ENCODE data around the gene RAPH1. TPM values are rescaled to one million over a fixed set of nuclear protein-coding genes. Genes with fewer than 3 reads are reported as not detected.

Gene RAPH1
- total RNA-seq, 1 donor from 2014 or later = 50.4 TPM

DNA sequence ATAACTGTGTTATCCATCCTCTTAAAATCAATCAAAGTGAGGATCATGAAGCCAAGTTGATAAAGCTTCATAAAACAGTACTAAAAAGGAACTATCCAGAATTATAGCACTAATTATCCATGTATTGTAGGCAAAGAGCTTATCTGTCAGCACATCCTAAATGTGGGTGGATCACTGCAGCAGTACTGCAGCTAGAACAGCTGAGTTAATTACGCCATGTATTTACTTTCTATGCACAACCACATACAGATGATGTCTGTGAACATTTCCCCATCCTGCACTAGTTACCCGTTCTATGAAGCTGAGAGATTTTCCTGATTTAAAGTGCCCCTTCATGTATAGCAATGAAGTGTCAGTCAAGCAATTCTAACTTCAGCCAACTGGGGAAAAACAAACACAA lies 96.6 kb downstream of the RAPH1 start:
- H3K4me1 Mint-ChIP-seq (ENCODE audit: low read depth, unreplicated experiment) = peaks cover 5% of the 10 kb centered on the region
- peaks cover 43% of the 10 kb centered on the region for H3K79me2 ChIP-seq (ENCODE audit: insufficient read depth, low read length)

GRCh38 chr2:203437511-203437910 lies 97.6 kb downstream of the RAPH1 start:
- Histone ChIP-seq H3K27me3 (ENCODE audit: insufficient read depth, low read length) (no peaks in the 10 kb centered on the region), H3K4me3 (ENCODE audit: insufficient read depth, low read depth, low read length) (no peak overlapping the region), H3K9ac (ENCODE audit: low read length) (no peak overlapping the region), H4K20me1 (ENCODE audit: insufficient read depth, low read length) (peaks cover 42% of the 10 kb centered on the region), H3K9me3 (ENCODE audit: insufficient read depth, low read depth, low read length) (no peaks in the 10 kb centered on the region), H3K4me1 (ENCODE audit: insufficient read depth, low read length) (no peaks in the 10 kb centered on the region), H3K4me2 (ENCODE audit: low read length) (no peak overlapping the region), H3K27ac (ENCODE audit: low read depth, low read length) (no peak overlapping the region), H3K36me3 (ENCODE audit: insufficient read depth, low read length) (peaks cover 37% of the 10 kb centered on the region), H2AFZ (ENCODE audit: low read depth, low read length) (no peak overlapping the region), H3K79me2 (ENCODE audit: insufficient read depth, low read length) (peaks cover 45% of the 10 kb centered on the region)
- DNase-seq (ENCODE audit: low read depth) (no peak), FAIRE-seq (no peak)
- Mint-ChIP-seq H3K4me1 (ENCODE audit: low read depth, unreplicated experiment) (peaks cover 5% of the 10 kb centered on the region), H3K9me3 (ENCODE audit: unreplicated experiment) (no peaks in the 10 kb centered on the region), H3K36me3 (ENCODE audit: low read depth, unreplicated experiment) (peaks cover 8% of the 10 kb centered on the region), H3K4me3 (ENCODE audit: unreplicated experiment) (no peak overlapping the region), H3K27ac (ENCODE audit: unreplicated experiment) (no peak overlapping the region), H3K27me3 (ENCODE audit: low read depth, unreplicated experiment) (no peaks in the 10 kb centered on the region)
- no peak for TF ChIP-seq EZH2 (IDR thresholded peaks at IDR 0.05; ENCODE audit: insufficient read depth, low read length)
- no peak for TF ChIP-seq CTCF (IDR thresholded peaks at IDR 0.05; ENCODE audit: insufficient read depth, low read depth, low read length)

More for the DNA sequence above, 96.6 kb downstream of the RAPH1 start:
- H3K9me3 Mint-ChIP-seq (ENCODE audit: unreplicated experiment) = no peaks in the 10 kb centered on the region
- Histone ChIP-seq H3K27me3 (ENCODE audit: insufficient read depth, low read length) (no peaks in the 10 kb centered on the region), H3K4me1 (ENCODE audit: insufficient read depth, low read length) (no peaks in the 10 kb centered on the region), H3K9ac (ENCODE audit: low read length) (no peak overlapping the region), H2AFZ (ENCODE audit: low read depth, low read length) (no peak overlapping the region), H3K4me3 (ENCODE audit: insufficient read depth, low read depth, low read length) (no peak overlapping the region), H3K27ac (ENCODE audit: low read depth, low read length) (no peak overlapping the region), H4K20me1 (ENCODE audit: insufficient read depth, low read length) (peaks cover 42% of the 10 kb centered on the region), H3K36me3 (ENCODE audit: insufficient read depth, low read length) (peaks cover 42% of the 10 kb centered on the region), H3K9me3 (ENCODE audit: insufficient read depth, low read depth, low read length) (no peaks in the 10 kb centered on the region), H3K4me2 (ENCODE audit: low read length) (no peak overlapping the region)
- no peak for DNase-seq (ENCODE audit: low read depth)
- H3K4me3 Mint-ChIP-seq (ENCODE audit: unreplicated experiment) = no peak overlapping the region
- no peaks in the 10 kb centered on the region for H3K27me3 Mint-ChIP-seq (ENCODE audit: low read depth, unreplicated experiment)
- TF ChIP-seq CTCF (IDR thresholded peaks at IDR 0.05; ENCODE audit: insufficient read depth, low read depth, low read length) (no peak), EZH2 (IDR thresholded peaks at IDR 0.05; ENCODE audit: insufficient read depth, low read length) (no peak)
- H3K36me3 Mint-ChIP-seq (ENCODE audit: low read depth, unreplicated experiment) = peaks cover 10% of the 10 kb centered on the region
- H3K27ac Mint-ChIP-seq (ENCODE audit: unreplicated experiment) = no peak overlapping the region
- FAIRE-seq = peak; percentile 5

DNA sequence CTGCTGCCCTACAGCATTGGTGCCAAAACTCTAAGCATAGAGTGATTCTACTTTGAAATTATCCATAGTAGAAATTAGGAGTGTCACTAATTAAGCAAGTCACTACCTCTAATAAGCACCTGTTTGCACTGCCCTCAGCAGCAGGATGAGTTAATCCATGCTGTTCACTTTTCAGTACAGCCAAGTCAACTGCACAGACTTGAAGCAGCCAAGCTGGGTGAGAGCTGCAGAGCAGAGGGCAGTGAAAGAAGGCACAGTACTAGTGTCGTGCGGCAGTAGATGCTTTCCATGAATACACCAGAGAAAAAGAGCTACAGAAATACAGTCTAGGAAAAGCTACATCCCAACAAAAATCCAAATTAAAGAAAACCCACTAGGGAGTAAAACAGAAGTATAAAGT lies 98.6 kb downstream of the RAPH1 start:
- H3K27me3 ChIP-seq (ENCODE audit: insufficient read depth, low read length) = no peaks in the 10 kb centered on the region
- H3K27ac ChIP-seq (ENCODE audit: low read depth, low read length) = no peak overlapping the region
- H3K27ac Mint-ChIP-seq (ENCODE audit: unreplicated experiment) = no peak overlapping the region
- no peak for TF ChIP-seq EZH2 (IDR thresholded peaks at IDR 0.05; ENCODE audit: insufficient read depth, low read length)
- no peak for TF ChIP-seq CTCF (IDR thresholded peaks at IDR 0.05; ENCODE audit: insufficient read depth, low read depth, low read length)
- H3K4me1 ChIP-seq (ENCODE audit: insufficient read depth, low read length) = no peaks in the 10 kb centered on the region
- H3K4me2 ChIP-seq (ENCODE audit: low read length) = no peak overlapping the region
- no peaks in the 10 kb centered on the region for H3K27me3 Mint-ChIP-seq (ENCODE audit: low read depth, unreplicated experiment)
- no peaks in the 10 kb centered on the region for H3K9me3 Mint-ChIP-seq (ENCODE audit: unreplicated experiment)
- peaks cover 45% of the 10 kb centered on the region for H3K79me2 ChIP-seq (ENCODE audit: insufficient read depth, low read length)
- DNase-seq (ENCODE audit: low read depth) (no peak), FAIRE-seq (no peak)
- peaks cover 27% of the 10 kb centered on the region for H3K36me3 ChIP-seq (ENCODE audit: insufficient read depth, low read length)
- no peak overlapping the region for H3K4me3 Mint-ChIP-seq (ENCODE audit: unreplicated experiment)
- no peak overlapping the region for H3K4me3 ChIP-seq (ENCODE audit: insufficient read depth, low read depth, low read length)
- H3K36me3 Mint-ChIP-seq (ENCODE audit: low read depth, unreplicated experiment) = peaks cover 8% of the 10 kb centered on the region
- no peak overlapping the region for H3K9ac ChIP-seq (ENCODE audit: low read length)
- peaks cover 42% of the 10 kb centered on the region for H4K20me1 ChIP-seq (ENCODE audit: insufficient read depth, low read length)
- peaks cover 5% of the 10 kb centered on the region for H3K4me1 Mint-ChIP-seq (ENCODE audit: low read depth, unreplicated experiment)
- H2AFZ ChIP-seq (ENCODE audit: low read depth, low read length) = no peak overlapping the region
- H3K9me3 ChIP-seq (ENCODE audit: insufficient read depth, low read depth, low read length) = no peaks in the 10 kb centered on the region
